A549 (cell line): Measurements from ENCODE around the gene SDE2. TPM values are rescaled to one million over a fixed set of nuclear protein-coding genes. Genes with fewer than 3 reads are reported as not detected.
"Not testable (repeated sequence)": the region's sequence is repeated elsewhere in the genome, so short reads cannot be mapped to it uniquely, and the experiment has no call there.

Experiments
- ATAC-seq, 2 experiments: fragments of 200-7000 bp in 1 of 2; fragments of >200 bp in 1 of 2; cut with Nextera tagmentation in 1 of 2; cut with Tn5 transposase in 1 of 2; 3 replicates each; pipeline versions ENCODE4 v1.8.0 to v1.9.1; 2018 to 2020; ENCODE audit warnings: mild to moderate bottlenecking in 1 of 2, moderate library complexity in 1 of 2
- CTCF ChIA-PET: fragments of 300-600 bp; sonication (Branson Sonifier 250); formaldehyde crosslinking; extraction: SDS; loops from one replicate; lab custom pipeline; 2021; ENCODE audit warnings: antibody characterized with exemption, inconsistent platforms; lab: Yijun Ruan, JAX
- POLR2A ChIA-PET: fragments of 350-600 bp; formaldehyde crosslinking; extraction: SDS; loops from one replicate; lab custom pipeline; 2021; ENCODE audit warnings: antibody characterized with exemption, inconsistent platforms; lab: Yijun Ruan, JAX
- DNase-seq, 2 experiments: peaks; one replicate each; pipeline versions ENCODE4 v3.0.0 to v3.0.0-alpha.2; 2011 to 2016; ENCODE audit warnings: low read depth in 1 of 2, low spot score in 1 of 2
- FAIRE-seq: peaks from 2 replicates; lab custom pipeline; 2011; peaks lifted over from hg19 to GRCh38; lab: Jason Lieb, UNC
- H3K27ac ChIP-seq, 2 experiments: fragments of >200 bp; sonication (Bioruptor Twin); formaldehyde crosslinking; 3 replicates each; pipeline ENCODE4 v1.5.1; 2016 to 2017
- H3K4me1 ChIP-seq: fragments of >200 bp; sonication (Bioruptor Twin); formaldehyde crosslinking; 3 replicates; pipeline ENCODE4 v1.6.1; 2016
- H3K4me2 ChIP-seq: fragments of >200 bp; sonication (Bioruptor Twin); formaldehyde crosslinking; 3 replicates; pipeline ENCODE4 v1.6.1; 2016
- H3K4me3 ChIP-seq: fragments of >200 bp; sonication (Bioruptor Twin); formaldehyde crosslinking; 3 replicates; pipeline ENCODE4 v1.5.1; 2016
- H3K9me3 ChIP-seq: fragments of >200 bp; sonication (Bioruptor Twin); formaldehyde crosslinking; 3 replicates; pipeline ENCODE4 v1.6.1; 2016
- ATOH8 ChIP-seq: fragments of 250-450 bp; sonication (Bioruptor Pico); IDR thresholded peaks from 2 replicates; pipeline ENCODE4 v1.5.0; 2020; ENCODE audit warnings: low read depth, mild to moderate bottlenecking, moderate library complexity
- CBX2 ChIP-seq: fragments of 200-600 bp; sonication (generic); IDR thresholded peaks from 2 replicates; pipeline ENCODE4 v1.6.1; 2016; ENCODE audit warnings: low read depth, mild to moderate bottlenecking, borderline replicate concordance
- CEBPB ChIP-seq, 2 experiments: fragments of >200 bp in 1 of 2; sonication (Bioruptor Twin) in 1 of 2; formaldehyde crosslinking in 1 of 2; IDR thresholded peaks; 2 replicates each; pipeline ENCODE4 v1.6.1; 2012 to 2016
- CHD4 ChIP-seq: fragments of 200-600 bp; sonication (generic); IDR thresholded peaks from 2 replicates; pipeline ENCODE4 v1.6.1; 2016; ENCODE audit warnings: antibody characterized with exemption, mild to moderate bottlenecking, borderline replicate concordance
- EHMT2 ChIP-seq: fragments of 200-600 bp; sonication (generic); IDR thresholded peaks from 2 replicates; pipeline ENCODE4 v1.6.1; 2016; ENCODE audit warnings: antibody characterized with exemption, low read depth, mild to moderate bottlenecking, moderate library complexity
- EP300 ChIP-seq, 2 experiments: fragments of >200 bp; sonication (Bioruptor Twin); formaldehyde crosslinking; IDR thresholded peaks; 2 replicates in 1 of 2; 3 replicates in 1 of 2; pipeline ENCODE4 v1.6.1; 2016 to 2017
- FOSL2 ChIP-seq, 2 experiments: fragments of 450-650 bp in 1 of 2; fragments of >200 bp in 1 of 2; sonication (Bioruptor Twin) in 1 of 2; formaldehyde crosslinking; IDR thresholded peaks; 2 replicates each; pipeline versions ENCODE4 v1.5.0 to v1.6.1; 2016 to 2020; ENCODE audit warnings: mild to moderate bottlenecking in 1 of 2, moderate library complexity in 1 of 2
- FOXS1 ChIP-seq: fragments of 250-450 bp; sonication (Bioruptor Pico); IDR thresholded peaks from 2 replicates; pipeline ENCODE4 v1.5.0; 2020; ENCODE audit warnings: mild to moderate bottlenecking, moderate library complexity
- GATA3 ChIP-seq: IDR thresholded peaks from 2 replicates; pipeline ENCODE4 v1.6.1; 2012; ENCODE audit warnings: borderline replicate concordance
- HOXA7 ChIP-seq: fragments of 250-450 bp; sonication (Bioruptor Pico); IDR thresholded peaks from 2 replicates; pipeline ENCODE4 v1.5.0; 2020; ENCODE audit warnings: mild to moderate bottlenecking, moderate library complexity
- JUNB ChIP-seq: fragments of >200 bp; sonication (Bioruptor Twin); formaldehyde crosslinking; IDR thresholded peaks from 2 replicates; pipeline ENCODE4 v1.6.1; 2016
- MAFK ChIP-seq: fragments of 450-650 bp; IDR thresholded peaks from 2 replicates; pipeline ENCODE4 v1.6.1; 2014; ENCODE audit not compliant: partially characterized antibody
- MAZ ChIP-seq: fragments of 150-350 bp; IDR thresholded peaks from 2 replicates; pipeline ENCODE4 v1.6.1; 2014; ENCODE audit warnings: antibody characterized with exemption, low read depth, low read length, borderline replicate concordance
- MYC ChIP-seq: IDR thresholded peaks from 2 replicates; pipeline ENCODE4 v1.6.1; 2012; ENCODE audit warnings: mild to moderate bottlenecking, inconsistent platforms, low read length, improper control_type of control experiment, borderline replicate concordance
- PBX3 ChIP-seq: IDR thresholded peaks from 2 replicates; pipeline ENCODE4 v1.6.1; 2012
- PHF8 ChIP-seq: fragments of 200-600 bp; sonication (generic); IDR thresholded peaks from 2 replicates; pipeline ENCODE4 v1.6.1; 2016; ENCODE audit warnings: low read depth, mild to moderate bottlenecking, antibody characterized with exemption, moderate library complexity, borderline replicate concordance
- POLR2AphosphoS2 ChIP-seq: conservative IDR thresholded peaks from 2 replicates; pipeline ENCODE4 v1.6.1; 2012; ENCODE audit warnings: low read length, improper control_type of control experiment, inconsistent platforms
- RAD21 ChIP-seq, 2 experiments: fragments of >200 bp in 1 of 2; sonication (Bioruptor Twin) in 1 of 2; formaldehyde crosslinking in 1 of 2; IDR thresholded peaks in 1 of 2; conservative IDR thresholded peaks in 1 of 2; 2 replicates in 1 of 2; 3 replicates in 1 of 2; pipeline ENCODE4 v1.6.1; 2012 to 2018; ENCODE audit warnings: inconsistent platforms in 1 of 2
- RFX5 ChIP-seq: fragments of 450-650 bp; IDR thresholded peaks from 2 replicates; pipeline ENCODE4 v1.7.1; 2014; ENCODE audit warnings: antibody characterized with exemption, mild to moderate bottlenecking, moderate library complexity
- ZC3H11A ChIP-seq: fragments of 450-650 bp; IDR thresholded peaks from 2 replicates; pipeline ENCODE4 v1.6.1; 2014; ENCODE audit warnings: antibody characterized with exemption, mild to moderate bottlenecking
- WGBS: methylation state at CpG from one replicate; pipeline ENCODE4 v1.1.6; 2017; ENCODE audit errors: missing lambda C conversion rate; 5-methylcytosine and 5-hydroxymethylcytosine counted together
- polyA plus RNA-seq, 4 experiments: library from polyadenylated mRNA; depleted of rRNA in 3 of 4; stranded (reverse); fragments of >200 nt; fragmentation: RNase III in 1 of 4; extraction: RNeasy Plus Mini Kit Qiagen cat#74134 plus additional on column Dnase treatment in 1 of 4; gene quantifications; 2 replicates in 3 of 4; 3 replicates in 1 of 4; pipeline ENCODE4 v1.2.3, GENCODE V29; 2011 to 2017
- TF ChIP-seq, protein P1 (sequence below): fragments of >200 bp; sonication (Bioruptor Twin); formaldehyde crosslinking; IDR thresholded peaks from 3 replicates; pipeline ENCODE4 v1.5.1; 2016
- TF ChIP-seq, protein P2 (sequence below): fragments of >200 bp; sonication (Bioruptor Twin); formaldehyde crosslinking; IDR thresholded peaks from 2 replicates; pipeline ENCODE4 v1.6.1; 2016

Gene SDE2
- polyA plus RNA-seq, 2 of the 4 experiments (the other 2 are of a cell fraction) = 9.2 to 24.8 TPM

DNA sequence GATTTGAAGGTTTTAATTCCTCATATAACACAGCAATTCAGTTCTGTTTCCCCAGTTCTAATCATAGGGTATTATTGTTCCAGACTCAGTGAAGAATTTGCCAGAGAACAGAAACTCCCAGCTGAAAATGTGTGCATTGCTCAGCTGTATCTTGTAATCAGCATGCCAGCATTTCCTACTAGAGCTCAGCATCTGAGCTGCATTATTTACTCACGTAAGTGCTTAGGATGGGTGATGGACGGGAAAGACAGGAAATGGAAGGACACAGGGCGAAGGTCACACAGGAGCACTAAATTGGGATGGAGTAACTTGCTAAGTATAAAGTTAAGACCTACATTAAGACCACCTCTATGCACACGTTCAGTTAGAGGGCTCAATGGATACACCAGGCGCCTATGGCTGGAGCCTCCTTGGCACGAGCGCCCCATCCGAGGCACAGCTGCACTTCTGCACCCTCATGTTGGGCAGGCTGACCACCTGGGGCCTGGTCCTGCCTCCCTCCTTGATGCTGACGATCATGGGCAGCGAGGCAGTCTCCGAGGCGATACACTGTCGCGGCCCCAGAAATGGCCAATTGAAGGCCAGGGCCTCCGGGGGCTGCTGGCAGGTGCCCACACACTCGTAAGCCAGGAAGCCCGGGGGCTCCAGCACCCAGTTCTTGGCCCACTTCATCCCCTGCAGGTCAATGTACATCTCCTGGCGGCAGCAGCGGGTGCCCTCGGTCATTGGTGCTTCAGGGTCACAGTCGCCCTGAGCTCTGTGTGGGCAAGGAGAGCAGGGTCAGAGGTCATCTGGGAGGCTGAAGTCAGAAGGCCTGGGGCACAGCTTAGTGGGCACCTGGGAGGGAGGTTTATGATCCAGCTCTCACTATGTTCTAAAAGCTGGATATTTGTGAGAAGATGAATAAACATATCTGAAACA lies 61.8 kb downstream of the SDE2 start:
- WGBS = 88% methylated on average over 16 of the region's 21 CpGs
- no peak for ATAC-seq

GRCh38 chr1:225936523-225936922 lies 62.6 kb downstream of the SDE2 start:
- H3K27ac ChIP-seq = no peak overlapping the region
- H3K4me1 ChIP-seq = 0 out of 3 replicates have a peak, but pooled peaks cover 3% of the 10 kb centered on the region
- DNase-seq = no peak
- no peak for ATAC-seq
- no peaks in the 10 kb centered on the region for H3K9me3 ChIP-seq
- no peak for TF ChIP-seq MAFK
- TF ChIP-seq EHMT2 = no peak
- no peak for TF ChIP-seq FOXS1 (CRISPR knock-in tag)
- no peak for TF ChIP-seq HOXA7 (CRISPR knock-in tag)
- TF ChIP-seq MYC = no peak
- no peak for TF ChIP-seq EP300 (IDR thresholded peaks at IDR 0.05)
- no peak for TF ChIP-seq RAD21 (conservative IDR thresholded peaks at IDR 0.05 in 1 of 2, IDR thresholded peaks at IDR 0.05 in 1 of 2)
- TF ChIP-seq ZC3H11A = no peak
- TF ChIP-seq ATOH8 (CRISPR knock-in tag) = no peak
- TF ChIP-seq CHD4 = no peak
- TF ChIP-seq, protein P1, sequence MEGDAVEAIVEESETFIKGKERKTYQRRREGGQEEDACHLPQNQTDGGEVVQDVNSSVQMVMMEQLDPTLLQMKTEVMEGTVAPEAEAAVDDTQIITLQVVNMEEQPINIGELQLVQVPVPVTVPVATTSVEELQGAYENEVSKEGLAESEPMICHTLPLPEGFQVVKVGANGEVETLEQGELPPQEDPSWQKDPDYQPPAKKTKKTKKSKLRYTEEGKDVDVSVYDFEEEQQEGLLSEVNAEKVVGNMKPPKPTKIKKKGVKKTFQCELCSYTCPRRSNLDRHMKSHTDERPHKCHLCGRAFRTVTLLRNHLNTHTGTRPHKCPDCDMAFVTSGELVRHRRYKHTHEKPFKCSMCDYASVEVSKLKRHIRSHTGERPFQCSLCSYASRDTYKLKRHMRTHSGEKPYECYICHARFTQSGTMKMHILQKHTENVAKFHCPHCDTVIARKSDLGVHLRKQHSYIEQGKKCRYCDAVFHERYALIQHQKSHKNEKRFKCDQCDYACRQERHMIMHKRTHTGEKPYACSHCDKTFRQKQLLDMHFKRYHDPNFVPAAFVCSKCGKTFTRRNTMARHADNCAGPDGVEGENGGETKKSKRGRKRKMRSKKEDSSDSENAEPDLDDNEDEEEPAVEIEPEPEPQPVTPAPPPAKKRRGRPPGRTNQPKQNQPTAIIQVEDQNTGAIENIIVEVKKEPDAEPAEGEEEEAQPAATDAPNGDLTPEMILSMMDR = no peak
- TF ChIP-seq JUNB = no peak
- TF ChIP-seq GATA3 = no peak
- TF ChIP-seq, all 56 proteins: peak for 0
- FAIRE-seq = no peak
- Histone ChIP-seq H3K4me3 (no peak overlapping the region), H3K4me2 (no peak overlapping the region)
- CTCF ChIA-PET = interaction anchor here (0.6 to 3.0 kb wide), 7 partner anchors 14 to 461 kb away, joined by 3 to 10 read pairs (median 4); no protein-coding TSS in a partner anchor
- POLR2A ChIA-PET = interaction anchor here (1.2 kb wide), 1 partner anchor 13 kb away, joined by 6 read pairs; the partner anchor contains the start of gene PYCR2
- WGBS = 68% methylated on average over 3 of the region's 3 CpGs

More for the DNA sequence above, 61.8 kb downstream of the SDE2 start:
- ChIA-PET POLR2A (interaction anchor here (1.2 kb wide), 1 partner anchor 13 kb away, joined by 6 read pairs; the partner anchor contains the start of gene PYCR2), CTCF (interaction anchor here (0.5 to 3.0 kb wide), 7 partner anchors 14 to 475 kb away, joined by 3 to 10 read pairs (median 4); no protein-coding TSS in a partner anchor)
- Histone ChIP-seq H3K4me1 (0 out of 3 replicates have a peak, but pooled peaks cover 3% of the 10 kb centered on the region), H3K4me3 (no peak overlapping the region), H3K4me2 (no peak overlapping the region), H3K27ac (no peak overlapping the region), H3K9me3 (no peaks in the 10 kb centered on the region)
- DNase-seq = no peak
- no peak for FAIRE-seq
- TF ChIP-seq EP300 (IDR thresholded peaks at IDR 0.05) (no peak), FOSL2 (IDR thresholded peaks at IDR 0.05) (no peak), FOSL2 (CRISPR knock-in tag; IDR thresholded peaks at IDR 0.05) (no peak), CBX2 (no peak), POLR2AphosphoS2 (no peak), MAZ (no peak), PBX3 (no peak), PHF8 (no peak), CEBPB (IDR thresholded peaks at IDR 0.05) (no peak), RFX5 (no peak)
- TF ChIP-seq, protein P2, sequence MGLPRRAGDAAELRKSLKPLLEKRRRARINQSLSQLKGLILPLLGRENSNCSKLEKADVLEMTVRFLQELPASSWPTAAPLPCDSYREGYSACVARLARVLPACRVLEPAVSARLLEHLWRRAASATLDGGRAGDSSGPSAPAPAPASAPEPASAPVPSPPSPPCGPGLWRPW = no peak

- ChIA-PET POLR2A (interaction anchor here (1.2 kb wide), 1 partner anchor 12 kb away, joined by 6 read pairs; the partner anchor contains the start of gene PYCR2), CTCF (interaction anchor here (0.6 to 3.0 kb wide), 6 partner anchors 13 to 461 kb away, joined by 3 to 10 read pairs (median 6); no protein-coding TSS in a partner anchor)
- WGBS = 74% methylated on average over 8 of the region's 8 CpGs
- DNase-seq, H3K4me3 ChIP-seq, FAIRE-seq, H3K27ac ChIP-seq, H3K4me1 ChIP-seq, H3K9me3 ChIP-seq, H3K4me2 ChIP-seq, ATAC-seq: not testable (repeated sequence)
These were observed 63.1 kb downstream of the SDE2 start for GRCh38 chr1:225936086-225936485.
